ENCODE results near the gene KRT2.

KRT2 gene

DNA sequence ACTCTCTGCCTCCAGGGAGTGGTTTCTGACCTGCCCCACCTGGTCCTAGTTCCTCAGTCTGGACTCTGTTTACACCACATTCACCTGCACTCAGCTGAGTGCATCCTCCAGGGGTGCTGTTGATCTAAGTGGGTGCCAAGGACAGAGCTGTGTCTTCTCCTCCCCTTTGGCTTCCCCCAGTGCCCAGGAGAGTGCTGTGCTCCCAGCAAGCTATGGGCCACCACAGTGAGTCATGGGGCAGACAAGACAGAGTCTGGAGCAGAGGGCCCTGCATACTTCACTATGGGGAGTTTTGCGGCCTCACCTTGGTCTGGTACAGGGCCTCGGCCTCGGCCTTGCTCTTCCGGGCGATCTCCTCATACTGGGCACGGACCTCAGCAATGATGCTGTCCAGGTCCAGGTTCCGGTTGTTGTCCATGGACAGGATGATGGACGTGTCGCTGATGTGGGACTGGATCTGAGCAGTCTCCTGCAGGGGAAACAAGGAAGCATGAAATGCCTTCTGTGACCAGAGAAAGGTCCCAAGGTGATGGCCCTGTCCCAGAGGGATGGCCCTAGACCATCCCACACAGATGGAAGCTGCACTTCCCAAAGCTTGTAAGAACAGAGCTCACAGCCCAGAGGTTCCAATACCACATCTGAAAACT, 38.5 kb downstream of the KRT2 start:
- no peak for FAIRE-seq

DNA sequence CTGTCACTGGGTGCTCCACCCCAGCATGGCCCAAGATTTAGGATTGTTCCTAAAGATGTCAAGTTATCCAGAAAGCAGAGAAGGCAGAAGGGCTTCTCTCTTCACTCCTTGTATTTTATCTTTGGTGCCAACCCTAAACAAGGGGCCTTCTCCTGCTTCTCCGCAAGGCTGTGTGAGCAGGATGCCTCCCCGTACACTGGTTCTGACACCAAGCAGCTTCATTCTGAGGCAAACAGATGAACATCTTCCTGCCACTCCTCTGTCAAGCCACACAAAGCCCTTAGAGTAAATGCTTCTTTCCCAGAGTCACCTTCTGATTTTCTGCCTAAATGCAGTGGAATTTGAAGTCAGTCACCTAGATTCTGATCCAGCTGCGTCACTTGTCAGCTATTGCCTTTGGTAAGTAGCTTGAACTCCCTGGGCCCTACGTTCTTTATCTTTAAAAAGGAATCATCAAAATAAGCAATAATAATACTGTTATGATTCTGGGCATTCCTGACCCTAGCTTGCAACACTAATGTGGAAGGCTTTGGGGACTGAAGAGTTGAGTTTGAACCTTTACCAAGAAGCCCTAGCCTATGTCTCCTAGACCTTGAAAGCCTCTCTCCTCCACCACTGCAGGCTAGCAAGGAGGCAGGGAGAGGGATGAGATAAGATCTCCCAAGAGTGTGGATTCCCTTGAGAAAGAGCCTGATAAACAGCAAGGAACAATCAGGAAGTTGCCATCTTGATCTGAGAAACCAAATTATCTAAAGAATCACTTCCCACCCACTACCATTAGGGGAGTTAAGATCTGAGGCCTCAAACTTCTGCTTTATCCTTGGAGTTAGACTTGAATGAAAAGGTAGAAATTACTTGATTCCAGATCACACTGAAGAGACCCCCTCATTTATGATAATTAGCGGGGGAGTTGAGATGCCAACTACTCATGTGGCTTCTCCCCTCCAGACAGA, 39.3 kb downstream of the KRT2 start:
- FAIRE-seq: no peak

DNA sequence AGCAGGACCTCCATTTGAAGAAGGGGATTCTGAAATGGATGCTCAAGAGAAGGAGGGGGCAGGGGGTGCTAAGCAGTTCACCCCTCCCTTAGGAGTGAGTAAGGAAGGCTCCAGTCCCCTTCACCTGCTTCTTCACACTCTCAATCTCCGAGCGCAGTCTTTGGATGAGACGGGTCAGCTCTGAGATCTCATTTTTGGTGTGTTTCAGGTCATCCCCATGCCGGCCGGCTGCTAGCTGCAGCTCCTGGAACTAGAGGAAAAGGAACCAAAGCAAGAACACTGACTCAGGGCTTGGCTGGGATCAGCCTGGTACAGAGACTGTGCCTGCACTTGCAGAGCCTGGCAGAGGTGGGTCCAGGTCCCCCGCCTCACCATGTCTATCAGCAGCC, 40.9 kb downstream of the KRT2 start:
- no peak for FAIRE-seq

DNA sequence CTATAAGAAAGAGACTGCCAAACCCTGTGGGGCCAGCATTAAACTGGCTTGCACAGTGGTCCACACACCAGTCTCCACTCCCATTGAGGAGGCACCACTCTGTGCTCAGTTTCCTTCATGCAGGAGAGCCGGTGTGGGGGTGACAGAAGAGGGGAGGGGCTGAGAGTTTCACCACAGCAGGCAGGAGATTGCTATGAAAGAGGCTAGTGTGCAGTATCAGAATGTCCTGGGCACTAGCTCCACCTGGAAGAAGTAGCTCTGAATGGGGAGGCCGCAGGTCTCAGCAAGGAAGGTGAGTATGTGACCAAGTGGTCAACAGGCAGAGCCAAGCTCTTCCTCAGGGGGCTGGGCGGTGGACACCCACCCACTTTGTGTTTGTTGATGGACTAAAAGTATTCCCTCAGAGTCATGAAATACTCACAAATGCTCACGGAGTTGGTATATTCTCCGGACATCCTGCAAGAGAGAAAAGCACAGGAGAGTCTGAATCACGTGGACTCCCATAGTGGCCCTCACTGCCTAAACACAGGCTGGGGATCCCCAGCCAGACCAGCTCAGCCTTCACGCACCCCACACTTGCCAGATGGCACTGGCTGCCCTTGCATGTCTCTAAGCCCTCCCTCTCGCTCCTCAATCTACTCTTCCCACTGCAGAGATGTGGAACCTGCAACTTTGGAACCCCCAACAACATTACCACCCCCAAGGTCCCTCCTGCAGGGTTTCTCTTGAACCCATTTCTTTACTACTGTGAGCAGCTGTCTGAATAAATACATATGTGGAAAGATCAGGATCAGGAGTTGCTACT, 43.0 kb downstream of the KRT2 start:
- FAIRE-seq: no peak

DNA sequence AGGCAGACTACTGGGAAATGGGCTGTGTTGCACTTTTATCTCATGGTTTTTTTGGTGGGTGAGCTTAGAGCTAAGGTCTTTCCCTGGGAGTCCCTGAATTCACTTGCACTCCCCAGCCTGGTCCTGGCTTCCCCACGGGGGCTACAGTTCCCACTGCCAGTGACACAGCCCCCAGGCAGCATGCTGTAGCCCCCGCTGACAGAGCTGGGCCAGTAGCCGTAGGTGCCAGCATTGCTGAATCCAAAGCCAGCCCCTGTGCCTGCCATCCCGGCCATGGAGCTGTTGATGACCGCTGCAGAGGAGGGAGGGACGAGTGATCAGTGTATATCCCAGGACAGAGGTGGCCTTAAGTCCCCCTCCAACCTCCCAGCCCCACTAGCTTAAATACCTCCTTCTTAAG, 43.9 kb downstream of the KRT2 start:
- no peak for FAIRE-seq

DNA sequence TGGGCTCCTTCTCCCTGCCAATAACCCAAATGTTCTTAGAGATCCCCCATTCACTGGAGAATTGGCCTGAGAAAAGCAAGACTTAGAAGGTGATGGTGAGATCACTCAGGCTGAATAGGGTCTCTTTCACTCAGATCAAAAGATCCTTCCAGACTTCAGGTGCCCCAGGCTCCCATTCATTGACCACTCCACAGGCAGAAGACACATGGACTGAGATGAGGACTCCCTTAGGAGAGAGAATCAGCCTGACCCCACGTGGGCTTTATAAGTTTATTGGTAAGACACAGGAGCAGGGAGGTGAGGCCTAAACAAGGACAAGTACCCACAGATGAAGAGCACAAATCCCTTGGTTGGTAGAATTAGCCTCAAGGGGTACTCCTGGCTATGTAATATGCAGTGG, 44.7 kb downstream of the KRT2 start:
- FAIRE-seq: no peak

DNA sequence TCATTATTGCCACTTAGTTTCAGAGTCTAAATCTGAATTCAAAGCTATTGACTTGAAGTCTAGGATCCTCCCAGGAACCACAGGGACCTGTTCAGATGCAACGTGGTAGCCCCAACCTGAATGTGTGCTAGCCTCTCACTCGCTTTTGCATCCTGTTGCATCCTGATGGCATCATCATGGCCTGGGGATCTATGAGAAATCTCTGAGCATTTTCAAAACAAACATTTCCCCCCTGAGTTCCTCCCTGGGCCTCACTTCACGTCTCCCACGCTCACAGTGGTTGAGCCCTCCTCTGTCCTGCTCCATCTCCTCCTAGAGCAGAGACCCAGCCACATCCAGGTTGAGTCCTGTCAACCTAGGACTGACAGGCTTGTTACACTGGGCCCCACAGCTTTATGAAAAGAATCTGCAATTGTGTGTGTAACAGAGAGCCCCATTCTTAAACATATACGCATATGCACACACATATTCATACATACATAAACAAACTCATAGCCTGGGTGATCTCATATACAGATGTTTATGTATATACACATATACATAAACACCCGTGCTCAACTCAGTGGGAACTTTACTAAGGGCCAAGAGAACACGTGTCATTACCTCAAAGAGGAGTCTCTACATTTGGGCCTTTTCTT, 45.3 kb downstream of the KRT2 start:
- no peak for FAIRE-seq

DNA sequence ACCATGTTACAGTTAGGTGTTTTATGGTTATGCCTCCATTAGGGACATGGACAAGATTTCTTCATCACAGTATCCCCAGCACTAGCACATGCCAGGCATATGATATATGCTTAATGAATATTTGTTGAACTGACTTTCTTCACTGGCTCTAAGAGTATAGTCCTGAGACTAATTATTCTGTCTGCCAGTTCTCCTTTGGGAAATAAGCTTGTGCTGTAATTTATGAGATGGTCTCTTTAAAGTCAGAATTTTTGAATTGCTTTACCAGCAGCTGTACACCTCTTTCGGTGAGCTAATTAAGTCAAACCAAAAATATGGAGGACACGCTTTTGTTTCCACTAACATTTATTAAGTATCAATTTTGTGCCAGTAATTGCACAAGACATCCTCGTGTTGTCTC, 45.9 kb downstream of the KRT2 start:
- no peak for FAIRE-seq

DNA sequence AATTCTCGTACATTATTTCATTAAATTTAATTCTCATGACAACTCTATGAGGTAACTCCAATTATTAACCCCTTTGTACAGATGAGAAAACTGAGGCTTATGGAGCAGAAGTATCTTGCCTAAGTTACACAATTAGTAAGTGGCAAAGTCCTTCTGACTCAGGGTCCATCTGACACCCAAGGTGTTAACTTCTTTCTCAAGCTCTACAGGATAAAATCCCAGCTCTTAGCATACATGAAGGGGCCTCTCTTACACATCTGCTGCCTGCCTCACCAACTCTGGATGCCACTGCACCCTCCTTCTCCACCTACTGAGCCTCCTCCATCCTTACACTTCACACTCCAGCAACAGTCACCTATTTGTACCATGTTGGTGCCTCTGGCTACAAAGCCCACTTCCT, 46.5 kb downstream of the KRT2 start:
- FAIRE-seq: no peak

DNA sequence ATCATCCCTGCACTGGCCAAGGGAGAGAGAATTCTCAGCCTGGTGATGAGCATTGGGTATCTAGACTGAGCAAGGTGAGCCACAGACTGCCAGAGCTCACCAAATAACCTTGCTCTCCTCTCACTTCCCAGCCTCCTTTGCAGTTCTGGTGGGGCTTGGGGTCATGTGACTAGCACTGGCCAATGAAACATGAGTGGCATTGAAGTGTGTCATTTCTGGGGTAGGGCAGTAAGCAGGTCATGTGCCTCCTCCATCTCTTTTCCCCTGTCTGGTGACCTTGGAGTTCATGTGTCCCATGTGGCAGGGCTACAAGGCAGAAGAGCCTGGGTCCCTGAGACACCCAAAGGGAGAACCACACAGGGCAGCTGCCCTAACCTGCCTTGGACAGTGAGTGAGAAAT, 47.2 kb downstream of the KRT2 start:
- no peak for FAIRE-seq

DNA sequence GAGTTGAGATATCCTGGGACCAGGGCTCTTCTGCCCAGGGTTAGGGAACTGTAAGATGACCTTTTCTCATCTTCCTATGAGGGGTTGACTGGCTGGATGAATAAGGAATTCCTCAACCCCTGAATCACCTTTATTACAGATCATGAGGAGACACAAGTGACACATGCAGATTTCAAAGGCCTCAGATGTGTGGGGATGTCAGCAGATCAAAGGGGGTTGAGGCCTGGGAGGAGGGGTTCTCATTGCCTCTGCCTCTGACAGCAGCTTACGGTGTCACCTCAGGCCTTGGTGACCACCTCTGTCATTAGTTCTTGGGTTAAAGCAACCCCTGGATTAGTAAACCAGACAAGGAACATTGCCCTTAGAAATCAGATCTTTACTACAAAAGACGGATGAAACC, 48.7 kb downstream of the KRT2 start:
- FAIRE-seq: no peak

DNA sequence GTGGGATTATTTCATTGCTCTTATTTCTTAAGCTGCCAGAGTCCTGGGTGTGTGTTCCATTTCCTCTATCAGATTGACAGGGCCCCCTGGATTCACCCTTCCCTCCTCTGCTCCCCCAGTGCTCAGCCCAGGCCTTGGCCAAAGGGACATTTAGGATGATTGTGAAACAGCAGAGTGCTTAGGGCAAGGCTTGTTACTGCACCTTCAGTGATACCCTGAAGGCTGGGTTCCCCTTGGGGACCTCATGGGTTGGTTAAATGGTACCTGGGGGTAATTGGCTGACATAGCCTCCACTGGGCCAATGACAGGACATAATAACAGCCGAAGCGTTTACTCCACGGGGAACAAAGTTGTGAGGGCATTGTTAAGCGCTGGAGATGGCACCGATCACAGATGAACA, 49.5 kb downstream of the KRT2 start:
- no peak for FAIRE-seq

DNA sequence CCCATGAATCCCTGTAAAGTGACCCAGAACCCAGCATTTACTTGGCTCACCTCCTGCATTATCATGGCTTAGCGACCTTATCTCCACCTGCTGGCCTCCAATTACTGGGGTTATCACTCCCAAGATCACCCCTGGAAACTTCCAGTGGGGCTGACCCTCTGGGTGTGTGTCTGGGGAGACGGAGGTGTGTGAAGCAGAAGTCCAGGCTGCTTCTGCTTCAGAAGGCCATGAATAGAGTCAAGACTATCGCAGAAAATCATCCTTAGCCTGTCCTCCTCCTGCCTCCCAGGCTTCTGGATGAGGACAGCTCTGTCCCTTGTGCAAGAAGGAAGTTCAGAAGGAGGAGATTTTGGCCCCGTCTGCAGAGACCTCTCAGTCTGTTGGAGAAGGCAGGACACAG, 50.3 kb downstream of the KRT2 start:
- FAIRE-seq: no peak

DNA sequence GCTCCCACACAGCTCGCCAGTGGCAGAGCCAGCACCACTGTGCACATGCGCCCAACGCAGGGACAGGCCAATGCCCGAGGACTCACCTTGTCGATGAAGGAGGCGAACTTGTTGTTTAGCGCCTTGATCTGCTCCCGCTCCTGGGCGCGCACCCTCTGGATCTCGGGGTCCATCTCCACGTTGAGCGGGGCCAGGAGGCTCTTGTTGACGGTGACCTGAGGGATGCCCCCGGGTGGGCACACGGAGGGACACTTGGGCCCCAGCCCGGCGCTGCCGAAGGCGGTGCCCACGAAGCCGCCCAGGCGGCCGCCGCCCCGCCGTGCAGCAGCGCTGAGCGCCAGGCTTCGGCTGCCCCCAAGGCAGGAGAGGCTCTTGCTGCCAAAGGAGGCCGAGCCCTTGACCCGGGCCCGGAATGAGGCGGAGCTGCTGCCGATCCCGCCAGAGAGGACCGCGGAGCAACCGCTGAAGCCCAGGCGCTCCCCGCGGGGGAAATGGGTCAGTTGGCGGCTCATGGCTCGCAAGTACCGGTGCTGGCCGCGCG, 51.0 kb downstream of the KRT2 start, which contains the start of gene KRT72:
KRT72 (minus strand) TSS at position 523 of the 541 bp plus-strand sequence; CDS start at position 512, 11 bp downstream.
- FAIRE-seq: no peak

DNA sequence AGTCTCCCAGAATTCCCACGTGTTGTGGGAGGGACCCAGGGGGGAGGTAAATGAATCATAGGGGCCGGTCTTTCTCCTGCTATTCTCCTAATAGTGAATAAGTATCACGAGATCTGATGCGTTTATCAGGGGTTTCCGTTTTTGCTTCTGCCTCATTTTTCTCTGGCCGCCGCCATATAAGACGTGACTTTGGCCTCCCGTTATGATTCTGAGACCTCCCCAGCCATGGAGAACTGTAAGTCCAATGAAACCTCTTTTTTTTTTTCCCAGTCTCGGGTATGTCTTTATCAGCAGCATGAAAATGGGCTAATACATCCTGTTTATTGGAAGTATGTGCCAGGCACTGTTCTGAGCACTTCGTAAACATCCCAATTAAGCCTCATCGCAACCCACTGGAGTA, 51.5 kb downstream of the KRT2 start:
- FAIRE-seq: no peak

DNA sequence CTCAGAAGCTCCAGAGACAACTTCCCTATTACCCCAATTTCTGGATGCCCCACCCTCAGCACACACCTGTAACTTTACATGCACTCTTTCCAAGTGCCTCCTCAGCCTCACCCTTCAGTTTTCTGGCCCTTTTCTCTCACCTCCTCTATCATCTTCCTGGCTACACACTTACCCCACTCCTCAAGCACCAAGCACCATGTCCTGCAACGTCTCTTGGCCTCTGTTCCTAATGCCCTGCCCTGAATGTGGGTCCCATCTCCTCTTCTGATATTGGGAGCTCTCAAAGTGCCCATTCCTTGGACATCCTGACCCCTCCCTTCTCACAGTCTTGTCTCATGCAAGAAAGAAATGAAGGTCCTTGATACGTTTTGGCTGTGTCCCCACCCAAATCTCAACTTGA, 51.9 kb downstream of the KRT2 start:
- FAIRE-seq: no peak

DNA sequence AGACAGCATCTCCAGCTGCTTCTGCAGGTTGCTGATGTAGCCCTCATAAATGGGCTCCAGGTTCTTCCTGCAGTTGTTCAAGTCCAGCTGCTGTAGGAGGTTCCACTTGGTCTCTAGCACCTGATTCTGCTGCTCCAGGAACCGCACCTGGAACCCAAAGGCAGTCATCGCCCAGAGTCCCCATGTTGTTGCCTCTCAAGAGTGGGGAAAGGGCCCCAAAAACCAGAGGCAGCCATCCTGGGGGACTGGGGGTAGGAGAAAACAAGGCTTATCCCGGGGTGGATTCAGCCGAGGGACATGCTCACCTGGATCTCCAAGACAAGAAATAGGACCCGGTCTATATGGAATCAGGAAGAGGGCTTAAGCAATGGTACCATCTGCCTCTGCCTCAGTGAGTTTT, 53.0 kb downstream of the KRT2 start:
- FAIRE-seq: no peak

All from TTC549 (cell line).